ENCODE measurements around the gene KCNH2.

The KCNH2 gene

GRCh38 chr7:150963707-150964559, 14.2 kb downstream of the KCNH2 start:
- peak; percentile 3 for DNase-seq
- H3K4me3 Mint-ChIP-seq = no peak overlapping the region
- H3K9me3 Mint-ChIP-seq = no peaks in the 10 kb centered on the region
- TF ChIP-seq CTCF (IDR thresholded peaks at IDR 0.05) = no peak
- peaks cover 3% of the 10 kb centered on the region for H3K27me3 Mint-ChIP-seq (ENCODE audit: low read depth, poor library complexity)
- peaks cover 78% of the 10 kb centered on the region for H3K4me1 Mint-ChIP-seq
- H3K36me3 Mint-ChIP-seq (ENCODE audit: low read depth) = no peaks in the 10 kb centered on the region
- H3K27ac Mint-ChIP-seq = no peak overlapping the region

- H3K27ac Mint-ChIP-seq = peak overlapping the region; percentile 94
These were observed 15.3 kb downstream of the KCNH2 start for GRCh38 chr7:150962553-150963399.

GRCh38 chr7:150962290-150962552, 15.9 kb downstream of the KCNH2 start:
- no peaks in the 10 kb centered on the region for H3K9me3 Mint-ChIP-seq
- DNase-seq = no peak
- peak overlapping the region; percentile 94 for H3K27ac Mint-ChIP-seq
- no peak for TF ChIP-seq CTCF (IDR thresholded peaks at IDR 0.05)
- no peak overlapping the region for H3K4me3 Mint-ChIP-seq
- H3K4me1 Mint-ChIP-seq = peaks cover 73% of the 10 kb centered on the region
- H3K36me3 Mint-ChIP-seq (ENCODE audit: low read depth) = peaks cover 3% of the 10 kb centered on the region
- H3K27me3 Mint-ChIP-seq (ENCODE audit: low read depth, poor library complexity) = peaks cover 5% of the 10 kb centered on the region

More at GRCh38 chr7:150962553-150963399, 15.3 kb downstream of the KCNH2 start:
- Mint-ChIP-seq H3K9me3 (no peaks in the 10 kb centered on the region), H3K27me3 (ENCODE audit: low read depth, poor library complexity) (peaks cover 3% of the 10 kb centered on the region), H3K4me1 (peaks cover 73% of the 10 kb centered on the region), H3K4me3 (peak overlapping the region; percentile 36), H3K36me3 (ENCODE audit: low read depth) (no peaks in the 10 kb centered on the region)
- DNase-seq = peak; percentile 75
- peak; percentile 77 for TF ChIP-seq CTCF (IDR thresholded peaks at IDR 0.05)

- Mint-ChIP-seq H3K9me3 (no peaks in the 10 kb centered on the region), H3K4me1 (peaks cover 77% of the 10 kb centered on the region), H3K36me3 (ENCODE audit: low read depth) (peaks cover 4% of the 10 kb centered on the region), H3K27ac (peak overlapping the region; percentile 94), H3K27me3 (ENCODE audit: low read depth, poor library complexity) (peaks cover 6% of the 10 kb centered on the region), H3K4me3 (peak overlapping the region; percentile 18)
- DNase-seq = peak; percentile 59
- TF ChIP-seq CTCF (IDR thresholded peaks at IDR 0.05) = no peak
These were observed 16.4 kb downstream of the KCNH2 start for GRCh38 chr7:150961510-150962289.

GRCh38 chr7:150959739-150960734, 18.1 kb downstream of the KCNH2 start:
- peak overlapping the region; percentile 17 for H3K4me3 Mint-ChIP-seq
- peaks cover 4% of the 10 kb centered on the region for H3K36me3 Mint-ChIP-seq (ENCODE audit: low read depth)
- peaks cover 80% of the 10 kb centered on the region for H3K4me1 Mint-ChIP-seq
- H3K27ac Mint-ChIP-seq = peak overlapping the region; percentile 40
- H3K27me3 Mint-ChIP-seq (ENCODE audit: low read depth, poor library complexity) = peaks cover 6% of the 10 kb centered on the region
- H3K9me3 Mint-ChIP-seq = no peaks in the 10 kb centered on the region
- TF ChIP-seq CTCF (IDR thresholded peaks at IDR 0.05) = no peak
- peak; percentile 1 for DNase-seq

Measured in nephron progenitor cell (in vitro differentiated cells).